Subcutaneous adipose tissue (tissue), 4 donors: Measurements from ENCODE around the gene POGZ. TPM values are rescaled to one million over a fixed set of nuclear protein-coding genes. Genes with fewer than 3 reads are reported as not detected.

Experiments
- small RNA-seq: library from RNA; depleted of rRNA; stranded (forward); fragments of <200 nt; gene quantifications from one replicate; pipeline ENCODE3, GENCODE V24; 2016
- total RNA-seq, 4 donors: library from RNA; depleted of rRNA; stranded (reverse); fragments of >200 nt; gene quantifications; one replicate each; pipeline ENCODE4 v1.1.0, GENCODE V29; 2016
- TF ChIP-seq, protein P1 (sequence below): fragments of 450-650 bp; IDR thresholded peaks from one replicate; pipeline ENCODE4 v1.5.1; 2016; ENCODE audit warnings: low read depth, mild to moderate bottlenecking, control low read depth, antibody characterized with exemption, moderate library complexity

POGZ gene
- total RNA-seq, 4 donors from 2014 or later, result 39.9 to 51.6 (median 47.3) TPM

DNA sequence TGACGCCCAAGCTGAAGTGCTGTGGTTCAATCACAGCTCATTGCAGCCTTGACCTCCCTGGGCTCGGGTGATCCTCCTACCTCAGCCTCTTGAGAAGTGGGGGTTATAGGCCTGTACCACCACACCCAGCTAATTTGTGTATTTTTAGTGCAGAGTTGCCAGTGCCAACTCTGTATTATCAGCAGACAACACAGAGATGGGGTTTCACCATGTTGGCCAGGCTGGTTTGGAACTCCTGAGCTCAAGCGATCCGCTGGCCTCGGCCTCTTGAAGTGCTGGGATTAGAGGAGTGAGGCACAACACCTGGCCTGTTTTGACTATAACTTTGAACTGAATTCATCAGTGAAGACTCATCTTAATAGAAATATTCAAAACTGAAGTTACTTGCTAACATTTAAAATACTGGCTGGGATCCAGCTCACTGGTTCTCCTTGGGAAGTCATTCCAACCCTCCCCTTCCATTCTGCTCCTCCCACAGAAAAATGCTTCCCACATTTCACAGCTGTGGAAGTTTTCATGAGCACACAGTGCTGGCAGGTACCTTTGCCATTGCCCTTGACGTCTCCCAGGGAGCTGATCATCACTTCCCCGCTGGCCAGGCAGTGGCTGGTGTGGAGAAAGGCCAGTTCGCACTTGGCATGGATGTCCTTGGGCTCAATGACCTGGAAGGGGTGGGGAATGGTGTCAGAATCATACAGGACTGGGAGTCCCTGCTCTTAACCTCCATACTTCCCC is 91.5 kb downstream of the POGZ start:
- TF ChIP-seq, protein P1, sequence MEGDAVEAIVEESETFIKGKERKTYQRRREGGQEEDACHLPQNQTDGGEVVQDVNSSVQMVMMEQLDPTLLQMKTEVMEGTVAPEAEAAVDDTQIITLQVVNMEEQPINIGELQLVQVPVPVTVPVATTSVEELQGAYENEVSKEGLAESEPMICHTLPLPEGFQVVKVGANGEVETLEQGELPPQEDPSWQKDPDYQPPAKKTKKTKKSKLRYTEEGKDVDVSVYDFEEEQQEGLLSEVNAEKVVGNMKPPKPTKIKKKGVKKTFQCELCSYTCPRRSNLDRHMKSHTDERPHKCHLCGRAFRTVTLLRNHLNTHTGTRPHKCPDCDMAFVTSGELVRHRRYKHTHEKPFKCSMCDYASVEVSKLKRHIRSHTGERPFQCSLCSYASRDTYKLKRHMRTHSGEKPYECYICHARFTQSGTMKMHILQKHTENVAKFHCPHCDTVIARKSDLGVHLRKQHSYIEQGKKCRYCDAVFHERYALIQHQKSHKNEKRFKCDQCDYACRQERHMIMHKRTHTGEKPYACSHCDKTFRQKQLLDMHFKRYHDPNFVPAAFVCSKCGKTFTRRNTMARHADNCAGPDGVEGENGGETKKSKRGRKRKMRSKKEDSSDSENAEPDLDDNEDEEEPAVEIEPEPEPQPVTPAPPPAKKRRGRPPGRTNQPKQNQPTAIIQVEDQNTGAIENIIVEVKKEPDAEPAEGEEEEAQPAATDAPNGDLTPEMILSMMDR, result no peak

DNA sequence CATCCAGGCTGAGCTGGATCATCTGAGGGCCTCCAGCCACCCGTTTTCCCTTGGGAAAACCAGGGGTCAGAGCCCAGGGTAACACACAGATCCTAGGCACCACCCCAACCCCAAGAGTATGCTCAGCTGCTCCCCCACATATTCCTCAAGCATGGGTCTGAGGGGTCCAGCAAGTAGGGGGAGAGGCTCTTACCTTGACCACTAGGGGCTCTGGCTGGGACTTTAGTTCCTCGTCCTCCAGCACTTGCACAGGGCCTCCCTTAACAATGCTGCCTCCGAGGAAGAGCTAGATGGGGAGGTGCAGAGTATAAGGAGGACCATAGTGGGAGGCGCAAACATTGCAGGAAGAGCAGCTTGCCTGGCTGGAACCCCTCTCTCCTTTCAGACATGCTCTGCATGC is 94.3 kb downstream of the POGZ start:
- TF ChIP-seq, protein P1, result no peak

DNA sequence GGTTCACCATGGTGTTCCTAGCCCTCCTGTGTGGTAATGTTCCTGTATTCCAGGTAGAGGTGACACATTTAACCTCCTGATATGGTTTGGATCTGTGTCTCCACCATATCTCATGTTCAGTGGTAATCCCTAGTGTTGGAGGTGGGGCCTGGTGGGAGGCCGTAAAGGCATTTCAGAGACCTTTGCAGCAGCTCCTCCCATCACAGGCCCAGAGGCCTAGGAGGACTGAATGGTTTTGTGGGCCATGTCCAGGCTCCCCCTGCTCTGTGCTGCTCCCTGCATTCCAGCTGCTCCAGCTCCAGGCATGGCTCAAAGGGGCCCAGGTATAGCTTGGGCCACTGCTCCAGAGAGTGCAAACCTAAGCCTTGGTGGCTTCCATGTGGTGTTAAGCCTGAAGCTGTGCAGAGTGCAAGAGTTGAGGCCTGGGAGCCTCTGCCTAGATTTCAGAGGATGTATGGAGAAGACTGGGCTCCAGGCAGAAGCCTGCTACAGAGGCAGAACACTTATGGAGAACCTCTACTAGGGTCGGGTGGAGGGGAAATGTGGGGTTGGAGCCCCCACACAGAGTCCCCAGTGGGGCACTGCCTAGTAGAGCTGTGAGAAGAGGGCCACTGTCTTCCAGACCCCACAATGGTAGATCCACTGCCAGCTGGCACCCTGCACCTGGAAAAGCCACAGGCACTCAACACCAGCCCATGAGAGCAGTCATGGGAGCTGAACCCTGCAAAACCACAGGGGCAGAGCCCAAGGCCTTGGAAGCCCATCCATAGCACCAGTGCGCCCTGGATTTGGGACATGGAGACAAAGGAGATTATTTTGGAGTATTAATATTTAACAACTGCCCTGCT is 96.8 kb downstream of the POGZ start:
- TF ChIP-seq, protein P1, result no peak

DNA sequence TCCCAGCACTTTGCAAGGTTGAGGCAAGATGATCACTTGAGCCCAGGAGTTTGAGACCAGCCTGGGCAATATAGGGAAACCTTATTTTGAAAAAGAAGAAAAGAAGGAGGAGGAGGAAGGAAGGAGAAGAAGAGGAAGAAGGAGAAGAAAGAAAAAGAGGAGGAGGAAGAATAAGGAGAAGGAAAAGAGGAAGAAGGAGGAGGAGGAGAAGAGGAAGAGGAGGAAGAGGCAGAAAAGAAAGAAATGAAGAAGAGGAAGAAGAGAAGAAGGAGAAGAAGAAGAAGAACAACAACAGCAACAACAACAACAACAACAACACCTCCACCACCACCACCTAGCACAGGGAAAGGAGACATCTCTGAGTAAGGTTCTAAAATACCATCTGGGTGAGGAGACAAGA is 97.4 kb downstream of the POGZ start:
- TF ChIP-seq, protein P1, result no peak

DNA sequence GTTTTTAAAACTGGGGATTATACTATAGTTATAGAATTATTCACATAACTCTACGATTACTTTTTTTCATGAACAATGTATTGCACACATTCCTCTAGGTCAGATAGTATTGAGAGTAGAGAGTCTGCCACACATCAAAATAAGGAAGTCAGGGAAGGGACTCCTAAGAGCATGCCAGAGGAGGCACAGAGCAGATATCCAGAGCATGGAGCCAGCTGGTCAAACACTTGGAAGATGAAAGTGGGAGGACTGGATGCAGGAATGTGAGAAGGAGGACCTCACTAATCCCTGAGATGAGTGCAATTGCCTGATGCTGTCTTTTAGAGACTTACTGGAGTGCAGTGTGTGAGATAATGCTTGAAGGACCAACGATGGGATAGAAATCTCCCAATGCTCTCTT is 102.6 kb downstream of the POGZ start:
- TF ChIP-seq, protein P1, result no peak

Small RNA genes lying within 50 kb of the gene (small RNA-seq; reads per million reads assigned to genes)
- gene RNY4P25, result 11.5 reads per million, percentile 91 among the genes with 10 or more reads in this experiment

Other genes with a start within 250 kb of the POGZ start
- gene PSMD4, start 204.8 kb downstream of the POGZ start, total RNA-seq, result 100 to 1,000 TPM; 113 to 200 (median 160) TPM
- gene ZNF687, start 177.2 kb downstream of the POGZ start, total RNA-seq, result 10 to 100 TPM in 3 of 4 donors, 1 to 10 TPM in 1; 7.8 to 19.8 (median 17.7) TPM
- gene PI4KB, start 132.1 kb downstream of the POGZ start, total RNA-seq, result 10 to 100 TPM; 50.0 to 73.1 (median 56.0) TPM
- 10 to 100 TPM; 20.2 to 27.5 (median 22.8) TPM for gene RFX5, start 112.2 kb downstream of the POGZ start, total RNA-seq
- 100 to 1,000 TPM in 1 of 4 donors, 10 to 100 TPM in 3; 32.6 to 100 (median 54.7) TPM for gene SELENBP1, start 86.8 kb downstream of the POGZ start, total RNA-seq
- 100 to 1,000 TPM; 197 to 298 (median 246) TPM for gene PSMB4, start 59.9 kb downstream of the POGZ start, total RNA-seq
- under 1 TPM in 2 of 4 donors, not detected in 2; 0.44 to 0.98 TPM for gene CGN, start 51.9 kb upstream of the POGZ start, total RNA-seq
- gene TUFT1, start 80.8 kb upstream of the POGZ start, total RNA-seq, result 1 to 10 TPM; 3.8 to 7.5 (median 5.8) TPM
- 10 to 100 TPM; 30.0 to 62.2 (median 46.6) TPM for gene SNX27, start 152.6 kb upstream of the POGZ start, total RNA-seq